HG02973 (cell line): ENCODE data around the gene CDH2.

Source experiments
- ATAC-seq: cut with Tn5 transposase; IDR thresholded peaks from one replicate; pipeline ENCODE4 v1.9.1; 2021; ENCODE audit warnings: moderate library complexity; ENCODE audit not compliant: unreplicated experiment

The CDH2 gene

GRCh38 chr18:28045880-28046279, 131.1 kb downstream of the CDH2 start:
- ATAC-seq, result no peak

GRCh38 chr18:28045176-28045810, 131.6 kb downstream of the CDH2 start:
- no peak for ATAC-seq

- ATAC-seq, result no peak
Observed at GRCh38 chr18:28044036-28044435, 132.9 kb downstream of the CDH2 start.

- no peak for ATAC-seq
Observed at GRCh38 chr18:28043631-28044030, 133.3 kb downstream of the CDH2 start.

GRCh38 chr18:28041366-28041765, 135.6 kb downstream of the CDH2 start:
- no peak for ATAC-seq

GRCh38 chr18:28040716-28041115, 136.2 kb downstream of the CDH2 start:
- no peak for ATAC-seq

GRCh38 chr18:28040211-28040610, 136.7 kb downstream of the CDH2 start:
- ATAC-seq, result no peak

GRCh38 chr18:28039691-28040090, 137.2 kb downstream of the CDH2 start:
- ATAC-seq, result no peak

GRCh38 chr18:28039078-28039477, 137.9 kb downstream of the CDH2 start:
- no peak for ATAC-seq

GRCh38 chr18:28036488-28036887, 140.4 kb downstream of the CDH2 start:
- no peak for ATAC-seq

GRCh38 chr18:28034567-28034966, 142.4 kb downstream of the CDH2 start:
- ATAC-seq, result no peak

- no peak for ATAC-seq
Observed at GRCh38 chr18:28032177-28032576, 144.8 kb downstream of the CDH2 start.

GRCh38 chr18:28030458-28030857, 146.5 kb downstream of the CDH2 start:
- no peak for ATAC-seq

GRCh38 chr18:28027755-28028154, 149.2 kb downstream of the CDH2 start:
- ATAC-seq, result no peak

- no peak for ATAC-seq
Observed at GRCh38 chr18:28019425-28020108, 157.4 kb downstream of the CDH2 start.

- no peak for ATAC-seq
Observed at GRCh38 chr18:28018351-28018750, 158.6 kb downstream of the CDH2 start.

- no peak for ATAC-seq
Observed at GRCh38 chr18:28015671-28016070, 161.3 kb downstream of the CDH2 start.

- no peak for ATAC-seq
Observed at GRCh38 chr18:28013066-28013465, 163.9 kb downstream of the CDH2 start.

- no peak for ATAC-seq
Observed at GRCh38 chr18:28012336-28012735, 164.6 kb downstream of the CDH2 start.

GRCh38 chr18:28009589-28009988, 167.3 kb downstream of the CDH2 start:
- ATAC-seq, result no peak

GRCh38 chr18:28007841-28008240, 169.1 kb downstream of the CDH2 start:
- no peak for ATAC-seq

GRCh38 chr18:28005164-28005563, 171.8 kb downstream of the CDH2 start:
- ATAC-seq, result no peak

- ATAC-seq, result no peak
Observed at GRCh38 chr18:28004606-28005005, 172.3 kb downstream of the CDH2 start.
